ENCODE results near the gene NINJ2.
"Not testable (repeated sequence)": the region's sequence is repeated elsewhere in the genome, so short reads cannot be mapped to it uniquely, and the experiment has no call there.

Gene NINJ2

DNA sequence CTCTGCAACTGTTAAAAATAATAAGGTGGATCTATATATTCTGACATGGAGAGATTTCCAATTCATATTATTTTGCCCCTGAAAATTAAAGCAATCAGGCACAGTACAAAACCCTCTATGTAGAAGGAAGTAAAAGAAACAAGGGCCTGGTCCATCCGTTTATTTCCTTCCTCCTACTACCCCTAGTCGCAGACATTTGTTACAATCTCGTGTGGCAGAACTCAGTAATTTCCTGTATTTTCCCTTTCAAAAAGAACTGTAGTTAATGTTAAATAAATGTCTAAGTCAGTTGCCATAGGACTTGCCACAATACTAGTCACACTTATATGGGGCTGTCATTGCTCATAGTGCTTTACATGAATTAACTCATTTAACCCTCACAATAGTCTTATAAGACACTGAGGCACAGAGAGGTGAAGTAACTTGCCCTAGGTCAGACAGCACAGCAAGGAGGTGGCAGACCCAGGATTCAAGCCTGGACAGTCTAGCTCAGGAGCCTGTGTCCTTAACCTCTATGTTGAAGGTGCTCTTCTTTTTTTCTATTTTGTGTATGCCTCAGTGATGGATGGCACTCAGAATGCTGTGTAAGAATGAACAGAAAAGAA lies 24.2 kb downstream of the NINJ2 start:
- POLR2A ChIA-PET: no interaction called here
- DNase-seq (ENCODE audit: low read depth, low spot score): no peak
- CTCF ChIA-PET: interaction anchor here (0.9 kb wide), 1 partner anchor 42 kb away, joined by 3 read pairs; no protein-coding TSS in a partner anchor
- H3K4me3 ChIP-seq (ENCODE audit: low read depth, low read length): no peak overlapping the region
- TF ChIP-seq CTCF (IDR thresholded peaks at IDR 0.05; ENCODE audit: insufficient read depth, low read length, missing control alignments): no peak

DNA sequence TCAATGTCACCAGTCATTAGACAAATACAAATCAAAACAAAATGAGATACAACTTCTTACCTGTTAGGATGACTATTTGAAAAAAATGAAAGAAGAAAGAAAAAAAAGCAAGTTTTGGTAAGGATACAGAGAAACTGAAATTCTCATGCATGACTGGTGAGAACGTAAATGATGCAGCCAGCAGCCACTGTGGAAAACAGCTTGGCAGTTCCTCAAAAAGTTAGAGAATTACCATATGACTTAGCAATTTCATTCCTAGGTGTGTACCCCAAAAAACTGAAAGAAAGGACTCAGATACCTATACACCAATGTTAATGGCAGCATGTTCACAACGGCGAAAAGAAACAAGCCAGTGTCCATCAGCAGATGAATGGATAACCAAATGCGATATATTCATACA lies 26.6 kb downstream of the NINJ2 start:
- no peak for TF ChIP-seq CTCF (IDR thresholded peaks at IDR 0.05; ENCODE audit: insufficient read depth, low read length, missing control alignments)
- POLR2A ChIA-PET: no interaction called here
- no peak overlapping the region for H3K4me3 ChIP-seq (ENCODE audit: low read depth, low read length)
- no peak for DNase-seq (ENCODE audit: low read depth, low spot score)
- CTCF ChIA-PET: interaction anchor here (1.0 kb wide), 1 partner anchor 13 kb away, joined by 3 read pairs; no protein-coding TSS in a partner anchor

- no peak for TF ChIP-seq CTCF (IDR thresholded peaks at IDR 0.05; ENCODE audit: insufficient read depth, low read length, missing control alignments)
- ChIA-PET POLR2A (no interaction called here), CTCF (interaction anchor here (1.8 kb wide), 1 partner anchor 64 kb away, joined by 5 read pairs; no protein-coding TSS in a partner anchor)
- H3K4me3 ChIP-seq (ENCODE audit: low read depth, low read length): no peak overlapping the region
- no peak for DNase-seq (ENCODE audit: low read depth, low spot score)
Measured at GRCh38 chr12:633731-634130, 29.5 kb downstream of the NINJ2 start.

DNA sequence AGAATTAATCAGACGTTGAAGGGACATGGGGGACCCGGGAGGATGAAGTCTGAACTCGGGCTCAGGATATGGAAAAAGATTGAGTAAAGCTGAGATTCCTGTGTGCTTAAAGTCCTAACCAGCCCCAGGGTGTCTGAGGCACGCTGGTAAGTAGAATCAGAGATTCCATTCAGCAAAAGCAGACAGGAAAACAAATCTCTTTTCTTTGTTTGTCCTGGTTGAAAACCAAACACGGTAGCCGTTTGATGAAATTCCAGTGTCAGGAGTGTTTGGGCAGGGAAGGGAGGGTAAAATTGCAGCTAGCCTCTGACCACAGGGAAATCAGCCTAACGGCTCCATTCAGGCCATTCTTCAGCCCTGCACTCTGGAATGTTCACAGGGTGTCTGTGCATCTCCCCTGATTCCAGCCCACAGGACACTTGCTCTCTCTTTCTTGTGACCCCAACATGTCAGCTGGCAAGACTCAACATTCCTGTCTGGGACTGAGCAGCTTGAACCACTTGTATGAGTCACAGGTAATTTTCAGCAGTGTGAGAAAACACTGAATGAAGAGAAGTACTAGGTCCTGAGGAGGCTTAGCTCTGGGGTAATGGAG lies 31.0 kb downstream of the NINJ2 start:
- no peak for TF ChIP-seq CTCF (IDR thresholded peaks at IDR 0.05; ENCODE audit: insufficient read depth, low read length, missing control alignments)
- POLR2A ChIA-PET: interaction anchor here (1.0 to 1.5 kb wide), 2 partner anchors 10 to 35 kb away, joined by 3 to 8 read pairs; no protein-coding TSS in a partner anchor
- peak overlapping the region; percentile 10; the same call in 1 of the 2 replicates for H3K4me3 ChIP-seq (ENCODE audit: low read depth, low read length)
- DNase-seq (ENCODE audit: low read depth, low spot score): peak; percentile 84
- CTCF ChIA-PET: interaction anchor here (1.0 to 3.3 kb wide), 7 partner anchors 11 to 182 kb away, joined by 3 to 14 read pairs (median 3); no protein-coding TSS in a partner anchor

DNA sequence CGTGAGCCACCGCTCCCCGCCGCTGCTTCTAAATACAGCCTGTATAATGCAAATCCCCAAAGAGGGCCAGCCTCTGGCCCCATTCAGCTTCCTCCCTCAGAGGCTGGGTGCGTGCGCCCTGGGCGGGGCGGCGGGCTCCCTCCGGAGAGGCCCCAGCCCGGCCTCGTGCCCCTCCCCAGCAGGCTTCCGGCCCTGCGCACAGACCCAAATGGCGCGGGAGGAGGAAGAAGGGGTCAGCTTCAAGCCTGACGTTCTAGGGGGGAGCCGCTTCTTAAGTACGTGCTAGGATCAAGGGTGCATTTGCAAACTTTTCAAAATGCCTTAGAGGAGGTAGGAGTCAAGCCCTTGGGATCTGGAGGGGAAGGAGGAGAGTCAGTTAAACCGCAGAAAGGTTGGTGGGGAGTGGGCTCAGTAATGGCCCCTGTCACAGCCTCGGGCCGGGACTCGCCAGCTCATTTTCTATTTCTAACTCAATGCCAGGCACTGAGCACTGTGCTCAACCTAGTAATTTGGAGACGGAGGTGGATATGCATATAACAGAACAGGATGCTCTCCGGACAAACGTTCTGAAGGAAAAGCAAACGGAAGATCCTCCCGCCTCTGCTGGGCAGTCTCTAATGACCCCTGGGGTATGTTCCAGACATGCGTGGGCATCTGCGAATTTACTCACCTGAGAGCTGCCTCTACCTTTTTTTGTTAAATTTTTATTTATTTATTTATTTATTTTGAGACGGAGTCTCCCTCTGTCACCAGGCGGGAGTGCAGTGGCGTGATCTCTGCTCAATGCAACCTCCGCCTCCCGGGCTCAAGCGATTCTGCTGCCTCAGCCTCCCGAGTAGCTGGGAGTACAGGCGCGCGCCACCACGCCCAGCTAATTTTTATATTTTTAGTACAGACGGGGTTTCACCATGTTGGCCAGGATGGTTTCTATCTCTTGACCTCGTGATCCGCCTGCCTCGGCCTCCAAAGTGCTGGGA lies 32.3 kb downstream of the NINJ2 start:
- H3K4me3 ChIP-seq (ENCODE audit: low read depth, low read length): no peak overlapping the region
- ChIA-PET CTCF (interaction anchor here (0.8 to 3.3 kb wide), 5 partner anchors 10 to 120 kb away, joined by 3 to 14 read pairs (median 3); no protein-coding TSS in a partner anchor), POLR2A (interaction anchor here (1.0 kb wide), 1 partner anchor 36 kb away, joined by 3 read pairs; no protein-coding TSS in a partner anchor)
- TF ChIP-seq CTCF (IDR thresholded peaks at IDR 0.05; ENCODE audit: insufficient read depth, low read length, missing control alignments): no peak
- no peak for DNase-seq (ENCODE audit: low read depth, low spot score)

- DNase-seq (ENCODE audit: low read depth, low spot score); H3K4me3 ChIP-seq (ENCODE audit: low read depth, low read length); POLR2A ChIA-PET: not testable (repeated sequence)
- CTCF ChIA-PET: interaction anchor here (0.7 to 1.0 kb wide), 2 partner anchors 14 to 53 kb away, joined by 3 read pairs; no protein-coding TSS in a partner anchor
Measured at GRCh38 chr12:628742-629078, 34.5 kb downstream of the NINJ2 start.

Measured in AG04449 (cell line).